K562 (cell line): ENCODE measurements around the gene PHF12. TPM values are rescaled to one million over a fixed set of nuclear protein-coding genes. Genes with fewer than 3 reads are reported as not detected.
A peak's percentile ranks its signal among the peaks of the same experiment; 100 is the strongest.

ENCODE experiments used
- ATAC-seq: fragments of 200-7000 bp; cut with Tn5 transposase; 3 replicates; pipeline ENCODE4 v1.9.1; 2020; ENCODE audit warnings: moderate library complexity
- BruUV-seq: library from RNA; stranded (reverse); fragments of 400-500 nt; replicated peaks from 2 replicates; lab custom pipeline; 2021; lab: Mats Ljungman, UMichigan
- CTCF ChIA-PET: fragments of 300-600 bp; formaldehyde crosslinking; extraction: SDS; loops from one replicate; lab custom pipeline; 2021; ENCODE audit warnings: low intra/inter-chr PET ratio; lab: Yijun Ruan, JAX
- POLR2A ChIA-PET: fragments of 300-600, 350-650 bp; sonication (Branson Sonifier 250); formaldehyde crosslinking; extraction: SDS; loops from one replicate; lab custom pipeline; 2021; ENCODE audit warnings: antibody characterized with exemption, inconsistent platforms; lab: Yijun Ruan, JAX
- DNase-seq, 4 experiments: peaks; one replicate each; pipeline versions ENCODE4 v3.0.0 to v3.0.0-alpha.2; 2011 to 2018; ENCODE audit warnings: low spot score in 3 of 4, mixed read lengths in 3 of 4; ENCODE audit errors: extremely low read depth in 1 of 4
- FAIRE-seq: peaks from 2 replicates; lab custom pipeline; 2011; peaks lifted over from hg19 to GRCh38; lab: Jason Lieb, UNC
- H2AFZ ChIP-seq: 2 replicates; pipeline ENCODE4 v1.6.0; 2011; ENCODE audit warnings: low read depth, low read length, control low read depth, inconsistent platforms
- H3K27ac ChIP-seq: fragments of 200-600 bp; 3 replicates; pipeline ENCODE4 v1.8.0; 2011; ENCODE audit warnings: low read depth, mild to moderate bottlenecking, control low read depth, inconsistent platforms, low read length, moderate library complexity, mixed read lengths; ENCODE audit errors: extremely low read depth
- H3K27me3 ChIP-seq, 2 experiments: fragments of 300-600 bp in 1 of 2; 2 replicates in 1 of 2; 3 replicates in 1 of 2; pipeline versions ENCODE4 v1.6.0 to v1.8.0; 2011; ENCODE audit warnings: inconsistent platforms in 2 of 2, low read length in 2 of 2, mild to moderate bottlenecking in 1 of 2, mixed read lengths in 1 of 2, moderate library complexity in 1 of 2; ENCODE audit not compliant: control insufficient read depth in 2 of 2, insufficient read depth in 2 of 2
- H3K36me3 ChIP-seq: fragments of 300-600 bp; 3 replicates; pipeline ENCODE4 v1.8.0; 2011; ENCODE audit warnings: mild to moderate bottlenecking, low read length, inconsistent platforms; ENCODE audit not compliant: control insufficient read depth, insufficient read depth
- H3K4me1 ChIP-seq, 2 experiments: fragments of 200-600 bp in 1 of 2; replicated peaks in 1 of 2; 2 replicates in 1 of 2; 3 replicates in 1 of 2; pipeline versions ENCODE4 v1.5.1 to v1.8.0; 2011; ENCODE audit warnings: inconsistent platforms in 2 of 2, low read length in 2 of 2, mild to moderate bottlenecking in 1 of 2, mixed read lengths in 1 of 2, moderate library complexity in 1 of 2; ENCODE audit not compliant: control insufficient read depth in 2 of 2, insufficient read depth in 2 of 2
- H3K4me2 ChIP-seq: 2 replicates; pipeline ENCODE4 v1.6.1; 2011; ENCODE audit warnings: low read length, control low read depth, inconsistent platforms, mixed read lengths; ENCODE audit not compliant: insufficient read depth
- H3K4me3 ChIP-seq: fragments of 200-600 bp; sonication (generic), shearing (Covaris generic); 2 replicates; pipeline ENCODE4 v1.5.1; 2016; ENCODE audit warnings: control low read depth, inconsistent platforms
- H3K79me2 ChIP-seq: fragments of 200-600 bp; 3 replicates; pipeline ENCODE4 v1.8.0; 2011; ENCODE audit warnings: low read length, inconsistent platforms; ENCODE audit not compliant: control insufficient read depth, insufficient read depth
- H3K9ac ChIP-seq, 2 experiments: 2 replicates each; pipeline versions ENCODE4 v1.6.0 to v1.6.1; 2011; ENCODE audit warnings: low read depth in 2 of 2, low read length in 2 of 2, control low read depth in 1 of 2, inconsistent platforms in 1 of 2, mild to moderate bottlenecking in 1 of 2, mixed read lengths in 1 of 2; ENCODE audit not compliant: insufficient read depth in 1 of 2
- H3K9me1 ChIP-seq: one replicate; pipeline ENCODE4 v1.6.0; 2011; ENCODE audit warnings: inconsistent platforms, mild to moderate bottlenecking, low read length, moderate library complexity; ENCODE audit not compliant: control insufficient read depth, insufficient read depth
- H3K9me3 ChIP-seq: replicated peaks from 2 replicates; pipeline ENCODE4 v1.5.1; 2011; ENCODE audit warnings: low read depth, low read length, inconsistent platforms; ENCODE audit not compliant: control insufficient read depth, insufficient read depth
- H4K20me1 ChIP-seq: replicated peaks from 2 replicates; pipeline ENCODE4 v1.6.1; 2011; ENCODE audit warnings: low read length, inconsistent platforms, mixed read lengths; ENCODE audit not compliant: control insufficient read depth, insufficient read depth
- FOSL1 ChIP-seq: fragments of 200-800 bp; sonication (Bioruptor generic); conservative IDR thresholded peaks from 2 replicates; pipeline ENCODE4 v1.6.1; 2016; ENCODE audit warnings: missing genetic modification characterization, missing compliant biosample characterization
- NFE2L1 ChIP-seq: fragments of 450-650 bp; IDR thresholded peaks from 2 replicates; pipeline ENCODE4 v1.6.1; 2016; ENCODE audit warnings: missing genetic modification characterization, low read depth, mild to moderate bottlenecking, missing compliant biosample characterization, moderate library complexity, borderline replicate concordance
- TSC22D4 ChIP-seq: fragments of 450-650 bp; IDR thresholded peaks from 2 replicates; pipeline ENCODE4 v1.6.1; 2016; ENCODE audit warnings: missing genetic modification characterization, missing biosample characterization, control low read depth
- WHSC1 ChIP-seq: IDR thresholded peaks from one replicate; pipeline ENCODE4 v1.6.1; 2012; ENCODE audit warnings: low read length, control low read depth, inconsistent platforms
- ZNF77 ChIP-seq: fragments of 250-450 bp; sonication (Bioruptor Pico); IDR thresholded peaks from 2 replicates; pipeline ENCODE4 v1.5.0; 2020
- WGBS: fragments of 100-300 bp; shearing (Covaris generic); methylation state at CpG from one replicate; pipeline ENCODE4 v1.1.6; 2016; ENCODE audit warnings: low coverage, mixed read lengths; ENCODE audit not compliant: insufficient coverage; ENCODE audit errors: missing lambda C conversion rate; 5-methylcytosine and 5-hydroxymethylcytosine counted together
- in situ Hi-C: fragments of 300-500 bp; cut with MboI; formaldehyde crosslinking; loops from 4 replicates; pipeline ENCODE4 v1.15.0; 2018; ENCODE audit warnings: inconsistent platforms, mixed read lengths
- intact Hi-C: fragments of 100-400 bp; cut with micrococcal nuclease; formaldehyde crosslinking; loops from 2 replicates; pipeline ENCODE4 v1.14.2; 2022
- polyA plus RNA-seq, 8 experiments: library from polyadenylated mRNA; depleted of rRNA in 4 of 8; stranded (reverse) in 5 of 8; unstranded in 3 of 8; fragments of >200 nt; fragmentation: Nextera tagmentation in 2 of 8; fragmentation: Illumina TruSeq in 1 of 8; extraction: Ambion mirVana in 2 of 8; extraction: Trizol in 1 of 8; gene quantifications; 2 replicates each; pipeline versions ENCODE4 v1.2.1 to v1.2.3, GENCODE V29; 2011 to 2014; ENCODE audit warnings: inconsistent platforms in 1 of 8, missing spikeins in 1 of 8
- total RNA-seq, 7 experiments: library from RNA; depleted of rRNA in 6 of 7; stranded (reverse); fragments of >200 nt in 6 of 7; fragmentation: Illumina TruSeq in 2 of 7; extraction: Trizol in 2 of 7; gene quantifications; 2 replicates each; pipeline versions ENCODE4 v1.2.1 to v1.2.3, GENCODE V29; 2011 to 2021; ENCODE audit warnings: low replicate concordance in 1 of 7
- TF ChIP-seq, protein P1 (sequence below): fragments of 250-450 bp; sonication (Bioruptor Pico); IDR thresholded peaks from 2 replicates; pipeline ENCODE4 v1.8.0; 2022; ENCODE audit warnings: moderate library complexity, mild to moderate bottlenecking, inconsistent platforms
- TF ChIP-seq, protein P2 (sequence below), 2 experiments: fragments of 450-650 bp in 1 of 2; sonication (generic) in 1 of 2; formaldehyde crosslinking in 1 of 2; IDR thresholded peaks in 1 of 2; conservative IDR thresholded peaks in 1 of 2; 2 replicates each; pipeline versions ENCODE4 v1.6.1 to v1.8.1; 2016 to 2023; ENCODE audit warnings: mild to moderate bottlenecking in 2 of 2, moderate library complexity in 2 of 2, inconsistent platforms in 1 of 2, missing genetic modification reagents in 1 of 2

The PHF12 gene
- total and polyA plus RNA-seq, 9 of the 15 experiments (the other 6 are each of a cell fraction or from before 2014, with no cell fraction given) = 0.82 to 31.3 (median 13.5) TPM

DNA sequence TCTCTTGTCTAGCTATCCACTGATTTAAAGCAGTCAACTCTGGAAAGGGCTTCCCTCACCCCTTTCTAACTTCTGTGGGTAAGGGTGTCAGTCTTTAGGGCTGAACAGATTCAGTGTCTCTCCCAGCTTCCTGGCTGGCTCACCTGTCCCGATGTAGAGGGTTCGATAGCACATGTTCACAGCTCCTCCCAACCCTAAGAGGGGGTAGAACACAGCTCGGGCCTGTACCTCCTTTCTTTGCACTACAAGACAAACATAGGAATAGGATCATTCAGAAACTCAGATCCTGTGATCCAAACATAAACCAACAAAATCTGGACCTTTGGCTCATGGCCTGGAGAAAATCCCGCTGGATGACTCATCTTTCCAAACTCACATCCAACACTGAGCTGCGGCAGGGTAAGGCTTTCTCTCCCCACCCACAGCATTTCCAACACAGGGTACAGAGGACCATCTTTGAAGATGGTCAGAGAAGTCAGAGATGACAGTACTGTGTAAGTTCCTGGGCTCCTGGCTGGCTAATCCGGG lies 42.6 kb downstream of the PHF12 start:
- peak; percentile 39; the same call in 1 of the 2 replicates for TF ChIP-seq FOSL1 (tag)
- TF ChIP-seq WHSC1 = no peak
- no peak for TF ChIP-seq ZNF77 (CRISPR knock-in tag)
- TF ChIP-seq TSC22D4 (tag) = no peak
- TF ChIP-seq, protein P1, sequence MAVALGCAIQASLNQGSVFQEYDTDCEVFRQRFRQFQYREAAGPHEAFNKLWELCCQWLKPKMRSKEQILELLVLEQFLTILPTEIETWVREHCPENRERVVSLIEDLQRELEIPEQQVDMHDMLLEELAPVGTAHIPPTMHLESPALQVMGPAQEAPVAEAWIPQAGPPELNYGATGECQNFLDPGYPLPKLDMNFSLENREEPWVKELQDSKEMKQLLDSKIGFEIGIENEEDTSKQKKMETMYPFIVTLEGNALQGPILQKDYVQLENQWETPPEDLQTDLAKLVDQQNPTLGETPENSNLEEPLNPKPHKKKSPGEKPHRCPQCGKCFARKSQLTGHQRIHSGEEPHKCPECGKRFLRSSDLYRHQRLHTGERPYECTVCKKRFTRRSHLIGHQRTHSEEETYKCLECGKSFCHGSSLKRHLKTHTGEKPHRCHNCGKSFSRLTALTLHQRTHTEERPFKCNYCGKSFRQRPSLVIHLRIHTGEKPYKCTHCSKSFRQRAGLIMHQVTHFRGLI (CRISPR knock-in tag) = no peak
- 0 out of 2 replicates have a peak, but pooled peaks have one; percentile 2 for TF ChIP-seq NFE2L1 (tag)
- TF ChIP-seq, protein P2, sequence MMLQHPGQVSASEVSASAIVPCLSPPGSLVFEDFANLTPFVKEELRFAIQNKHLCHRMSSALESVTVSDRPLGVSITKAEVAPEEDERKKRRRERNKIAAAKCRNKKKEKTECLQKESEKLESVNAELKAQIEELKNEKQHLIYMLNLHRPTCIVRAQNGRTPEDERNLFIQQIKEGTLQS (IDR thresholded peaks at IDR 0.05) = peak; percentile 55
- TF ChIP-seq, protein P2 (CRISPR knock-in tag; conservative IDR thresholded peaks at IDR 0.05) = no peak
- no peak for ATAC-seq
- Histone ChIP-seq H2AFZ (no peak overlapping the region), H3K9ac (peak overlapping the region in 1 of 2 experiments; percentile 40; a peak in 1 of 4 replicates), H3K36me3 (peaks cover 84% of the 10 kb centered on the region), H3K27me3 (no peaks in the 10 kb centered on the region), H3K9me1 (peaks cover 5% of the 10 kb centered on the region), H3K27ac (no peak overlapping the region; the same call in 2 of the 3 replicates), H3K4me3 (no peak overlapping the region), H4K20me1 (peaks cover 11% of the 10 kb centered on the region), H3K4me2 (no peak overlapping the region), H3K79me2 (peaks cover 5% of the 10 kb centered on the region; the same call in 1 of the 3 replicates), H3K4me1 (peaks cover 60 to 69% of the 10 kb centered on the region in 2 experiments), H3K9me3 (no peaks in the 10 kb centered on the region)
- no TSS peak for BruUV-seq
- DNase-seq = no peak
- intact Hi-C loops (loop anchor here (10.0 kb wide), 1 partner anchor 314 kb away; the partner anchor contains the start of gene SPAG5), in situ Hi-C loops (no loop called here)
- no peak for FAIRE-seq
- CTCF ChIA-PET = no interaction called here
- 77% methylated on average over 6 of the region's 6 CpGs for WGBS
- POLR2A ChIA-PET = interaction anchor here (0.7 to 4.3 kb wide), 16 partner anchors 10 to 307 kb away, joined by 3 to 36 read pairs (median 4); partner anchors contain the start of genes FLOT2, RPL23A and TLCD1
